Measurements from ENCODE around the gene PTPN14. TPM values are rescaled to one million over a fixed set of nuclear protein-coding genes. Genes with fewer than 3 reads are reported as not detected.

The PTPN14 gene
- polyA plus RNA-seq, 1 donor from 2014 or later, result 0.07 TPM

- Histone ChIP-seq H3K36me3 (ENCODE audit: insufficient read depth, low read length) (no peaks in the 10 kb centered on the region), H3K27ac (ENCODE audit: low read length) (no peak overlapping the region), H3K79me2 (replicated peaks; ENCODE audit: insufficient read depth, low read length) (no peaks in the 10 kb centered on the region), H3K27me3 (ENCODE audit: insufficient read depth, low read depth, low read length) (no peaks in the 10 kb centered on the region), H3K9ac (ENCODE audit: low read length) (no peak overlapping the region), H3K9me3 (ENCODE audit: low read length) (no peaks in the 10 kb centered on the region), H2AFZ (ENCODE audit: low read depth, low read length) (no peak overlapping the region), H4K20me1 (ENCODE audit: insufficient read depth) (no peaks in the 10 kb centered on the region), H3K4me3 (ENCODE audit: low read length) (no peak overlapping the region), H3F3A (ENCODE audit: insufficient read depth, low read length, poor library complexity, severe bottlenecking) (no peaks in the 10 kb centered on the region), H3K4me2 (ENCODE audit: low read length) (no peak overlapping the region), H3K9me2 (ENCODE audit: insufficient read depth, low read length) (no peaks in the 10 kb centered on the region)
- TF ChIP-seq REST (IDR thresholded peaks at IDR 0.05; ENCODE audit: borderline replicate concordance) (no peak), RAD21 (conservative IDR thresholded peaks at IDR 0.05) (peak; percentile 68), SMC3 (conservative IDR thresholded peaks at IDR 0.05; ENCODE audit: poor library complexity) (peak; percentile 81), CTCF (IDR thresholded peaks at IDR 0.05; ENCODE audit: poor library complexity, severe bottlenecking) (peak; percentile 72), MXI1 (conservative IDR thresholded peaks at IDR 0.05; ENCODE audit: poor library complexity, severe bottlenecking) (no peak)
Observed at GRCh38 chr1:214332946-214333798, 218.2 kb downstream of the PTPN14 start.

GRCh38 chr1:214331827-214332423 lies 219.5 kb downstream of the PTPN14 start:
- no peak overlapping the region for H3K4me3 ChIP-seq (ENCODE audit: low read length)
- H3K27me3 ChIP-seq (ENCODE audit: insufficient read depth, low read depth, low read length), result no peaks in the 10 kb centered on the region
- TF ChIP-seq CTCF (IDR thresholded peaks at IDR 0.05; ENCODE audit: poor library complexity, severe bottlenecking), result no peak
- peak; percentile 23 for TF ChIP-seq SMC3 (conservative IDR thresholded peaks at IDR 0.05; ENCODE audit: poor library complexity)
- no peak overlapping the region for H3K4me2 ChIP-seq (ENCODE audit: low read length)
- H3K9ac ChIP-seq (ENCODE audit: low read length), result no peak overlapping the region
- no peaks in the 10 kb centered on the region for H3K9me3 ChIP-seq (ENCODE audit: low read length)
- H3F3A ChIP-seq (ENCODE audit: insufficient read depth, low read length, poor library complexity, severe bottlenecking), result no peaks in the 10 kb centered on the region
- no peak overlapping the region for H3K27ac ChIP-seq (ENCODE audit: low read length)
- no peaks in the 10 kb centered on the region for H3K36me3 ChIP-seq (ENCODE audit: insufficient read depth, low read length)
- H3K79me2 ChIP-seq (replicated peaks; ENCODE audit: insufficient read depth, low read length), result no peaks in the 10 kb centered on the region
- H4K20me1 ChIP-seq (ENCODE audit: insufficient read depth), result no peaks in the 10 kb centered on the region
- H2AFZ ChIP-seq (ENCODE audit: low read depth, low read length), result no peak overlapping the region
- H3K9me2 ChIP-seq (ENCODE audit: insufficient read depth, low read length), result no peaks in the 10 kb centered on the region

Data from neural cell (in vitro differentiated cells).